Neutrophil (primary cell): ENCODE measurements around the gene CTNNAL1.
"Not testable (repeated sequence)": the region's sequence is repeated elsewhere in the genome, so short reads cannot be mapped to it uniquely, and the experiment has no call there.

Source experiments
- H3K27ac ChIP-seq: fragments of 200-600 bp; sonication (generic); 2 replicates; pipeline ENCODE4 v1.5.1; 2016; ENCODE audit warnings: mild to moderate bottlenecking, moderate library complexity
- H3K27me3 ChIP-seq: fragments of 200-600 bp; sonication (generic); 2 replicates; pipeline ENCODE4 v1.6.0; 2016; ENCODE audit warnings: mild to moderate bottlenecking
- H3K36me3 ChIP-seq: fragments of 200-600 bp; sonication (generic); 2 replicates; pipeline ENCODE4 v1.5.1; 2017
- H3K4me1 ChIP-seq, 2 experiments: fragments of 200-600 bp in 1 of 2; sonication (generic) in 1 of 2; 1 replicate in 1 of 2; 2 replicates in 1 of 2; pipeline versions ENCODE4 v1.5.1 to v1.6.1; 2013 to 2016; ENCODE audit warnings: low read depth in 1 of 2, low read length in 1 of 2, mild to moderate bottlenecking in 1 of 2, moderate library complexity in 1 of 2; ENCODE audit not compliant: control insufficient read depth in 1 of 2, insufficient read depth in 1 of 2
- H3K4me3 ChIP-seq, 2 experiments: fragments of 200-600 bp in 1 of 2; sonication (generic) in 1 of 2; 1 replicate in 1 of 2; 2 replicates in 1 of 2; pipeline ENCODE4 v1.5.1; 2013 to 2016; ENCODE audit warnings: low read depth in 1 of 2, low read length in 1 of 2, mild to moderate bottlenecking in 1 of 2, moderate library complexity in 1 of 2
- H3K9me3 ChIP-seq: fragments of 200-600 bp; sonication (generic); 2 replicates; pipeline ENCODE4 v1.5.1; 2016
- TF ChIP-seq, protein P1 (sequence below): fragments of 200-600 bp; sonication (generic); IDR thresholded peaks from 2 replicates; pipeline ENCODE4 v1.5.1; 2016; ENCODE audit warnings: antibody characterized with exemption

Gene CTNNAL1

GRCh38 chr9:108973895-108974294, 39.4 kb downstream of the CTNNAL1 start:
- Histone ChIP-seq H3K27me3 (no peaks in the 10 kb centered on the region), H3K4me1 (no peaks in the 10 kb centered on the region), H3K36me3 (no peaks in the 10 kb centered on the region), H3K4me3 (no peak overlapping the region), H3K9me3 (no peaks in the 10 kb centered on the region), H3K27ac (no peak overlapping the region)
- TF ChIP-seq, protein P1, sequence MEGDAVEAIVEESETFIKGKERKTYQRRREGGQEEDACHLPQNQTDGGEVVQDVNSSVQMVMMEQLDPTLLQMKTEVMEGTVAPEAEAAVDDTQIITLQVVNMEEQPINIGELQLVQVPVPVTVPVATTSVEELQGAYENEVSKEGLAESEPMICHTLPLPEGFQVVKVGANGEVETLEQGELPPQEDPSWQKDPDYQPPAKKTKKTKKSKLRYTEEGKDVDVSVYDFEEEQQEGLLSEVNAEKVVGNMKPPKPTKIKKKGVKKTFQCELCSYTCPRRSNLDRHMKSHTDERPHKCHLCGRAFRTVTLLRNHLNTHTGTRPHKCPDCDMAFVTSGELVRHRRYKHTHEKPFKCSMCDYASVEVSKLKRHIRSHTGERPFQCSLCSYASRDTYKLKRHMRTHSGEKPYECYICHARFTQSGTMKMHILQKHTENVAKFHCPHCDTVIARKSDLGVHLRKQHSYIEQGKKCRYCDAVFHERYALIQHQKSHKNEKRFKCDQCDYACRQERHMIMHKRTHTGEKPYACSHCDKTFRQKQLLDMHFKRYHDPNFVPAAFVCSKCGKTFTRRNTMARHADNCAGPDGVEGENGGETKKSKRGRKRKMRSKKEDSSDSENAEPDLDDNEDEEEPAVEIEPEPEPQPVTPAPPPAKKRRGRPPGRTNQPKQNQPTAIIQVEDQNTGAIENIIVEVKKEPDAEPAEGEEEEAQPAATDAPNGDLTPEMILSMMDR, result no peak

GRCh38 chr9:108972626-108973209, 40.6 kb downstream of the CTNNAL1 start:
- Histone ChIP-seq H3K27me3 (no peaks in the 10 kb centered on the region), H3K36me3 (no peaks in the 10 kb centered on the region), H3K27ac (no peak overlapping the region), H3K4me3 (no peak overlapping the region), H3K9me3 (no peaks in the 10 kb centered on the region), H3K4me1 (no peaks in the 10 kb centered on the region)
- TF ChIP-seq, protein P1, result no peak

- H3K9me3 ChIP-seq, result no peaks in the 10 kb centered on the region
- H3K4me1 ChIP-seq, result no peaks in the 10 kb centered on the region
- no peaks in the 10 kb centered on the region for H3K27me3 ChIP-seq
- no peak overlapping the region for H3K4me3 ChIP-seq
- TF ChIP-seq, protein P1, result no peak
- no peak overlapping the region for H3K27ac ChIP-seq
- no peaks in the 10 kb centered on the region for H3K36me3 ChIP-seq
These were observed 41.1 kb downstream of the CTNNAL1 start for GRCh38 chr9:108972186-108972585.

DNA sequence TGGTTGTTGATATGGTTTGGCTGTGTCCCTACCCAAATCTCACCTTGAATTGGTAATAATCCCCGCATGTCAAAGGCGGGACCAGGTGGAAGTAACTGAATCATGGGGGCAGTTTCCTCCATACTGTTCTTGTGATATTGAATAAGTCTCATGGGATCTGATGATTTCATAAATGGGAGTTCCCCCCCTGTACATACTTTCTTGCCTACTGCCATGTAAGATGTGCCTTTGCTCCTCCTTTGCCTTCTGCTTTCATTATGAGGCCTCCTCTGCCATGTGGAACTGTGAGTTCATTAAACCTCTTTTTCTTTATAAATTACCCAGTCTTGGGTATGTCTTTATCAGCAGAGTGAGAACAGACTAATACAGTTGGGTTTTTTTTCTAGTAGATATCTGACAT, 41.9 kb downstream of the CTNNAL1 start:
- H3K27ac ChIP-seq, H3K9me3 ChIP-seq, H3K4me3 ChIP-seq, H3K36me3 ChIP-seq, H3K4me1 ChIP-seq, H3K27me3 ChIP-seq: not testable (repeated sequence)

- Histone ChIP-seq H3K4me3 (no peak overlapping the region), H3K27ac (no peak overlapping the region), H3K27me3 (no peaks in the 10 kb centered on the region), H3K9me3 (no peaks in the 10 kb centered on the region), H3K4me1 (no peaks in the 10 kb centered on the region), H3K36me3 (no peaks in the 10 kb centered on the region)
- TF ChIP-seq, protein P1, result no peak
These were observed 45.4 kb downstream of the CTNNAL1 start for GRCh38 chr9:108967916-108968315.

- Histone ChIP-seq H3K4me1 (no peaks in the 10 kb centered on the region), H3K4me3 (no peak overlapping the region), H3K36me3 (no peaks in the 10 kb centered on the region), H3K9me3 (no peaks in the 10 kb centered on the region), H3K27ac (no peak overlapping the region), H3K27me3 (no peaks in the 10 kb centered on the region)
- TF ChIP-seq, protein P1, result no peak
These were observed 49.7 kb downstream of the CTNNAL1 start for GRCh38 chr9:108963459-108964143.
